GM13977 (cell line): ENCODE data around the gene UBAC1.
A peak's percentile ranks its signal among the peaks of the same experiment; 100 is the strongest.

Experiments
- DNase-seq: peaks from one replicate; pipeline ENCODE4 v3.0.0; 2012; ENCODE audit warnings: low spot score
- in situ Hi-C: fragments of 300-500 bp; cut with MboI; formaldehyde crosslinking; loops from one replicate; pipeline ENCODE4 v1.12.0; 2022; ENCODE audit warnings: low sequenced_read_pairs, low pct_unique_long_range_greater_than_20kb, mixed read lengths, inconsistent platforms; ENCODE audit not compliant: unreplicated experiment
- TF ChIP-seq, protein P1 (sequence below): IDR thresholded peaks from 2 replicates; pipeline ENCODE4 v1.5.1; 2012; ENCODE audit warnings: mild to moderate bottlenecking, control low read depth; ENCODE audit not compliant: insufficient read depth; ENCODE audit errors: extremely low read depth, missing control alignments

Gene UBAC1

GRCh38 chr9:135990468-135991429 is 29.6 kb upstream of the UBAC1 start:
- DNase-seq: peak; percentile 78
- TF ChIP-seq, protein P1, sequence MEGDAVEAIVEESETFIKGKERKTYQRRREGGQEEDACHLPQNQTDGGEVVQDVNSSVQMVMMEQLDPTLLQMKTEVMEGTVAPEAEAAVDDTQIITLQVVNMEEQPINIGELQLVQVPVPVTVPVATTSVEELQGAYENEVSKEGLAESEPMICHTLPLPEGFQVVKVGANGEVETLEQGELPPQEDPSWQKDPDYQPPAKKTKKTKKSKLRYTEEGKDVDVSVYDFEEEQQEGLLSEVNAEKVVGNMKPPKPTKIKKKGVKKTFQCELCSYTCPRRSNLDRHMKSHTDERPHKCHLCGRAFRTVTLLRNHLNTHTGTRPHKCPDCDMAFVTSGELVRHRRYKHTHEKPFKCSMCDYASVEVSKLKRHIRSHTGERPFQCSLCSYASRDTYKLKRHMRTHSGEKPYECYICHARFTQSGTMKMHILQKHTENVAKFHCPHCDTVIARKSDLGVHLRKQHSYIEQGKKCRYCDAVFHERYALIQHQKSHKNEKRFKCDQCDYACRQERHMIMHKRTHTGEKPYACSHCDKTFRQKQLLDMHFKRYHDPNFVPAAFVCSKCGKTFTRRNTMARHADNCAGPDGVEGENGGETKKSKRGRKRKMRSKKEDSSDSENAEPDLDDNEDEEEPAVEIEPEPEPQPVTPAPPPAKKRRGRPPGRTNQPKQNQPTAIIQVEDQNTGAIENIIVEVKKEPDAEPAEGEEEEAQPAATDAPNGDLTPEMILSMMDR: no peak
- in situ Hi-C loops: no loop called here

- TF ChIP-seq, protein P1: no peak
- in situ Hi-C loops: no loop called here
- no peak for DNase-seq
These were observed 28.7 kb upstream of the UBAC1 start for GRCh38 chr9:135989722-135990467.

DNA sequence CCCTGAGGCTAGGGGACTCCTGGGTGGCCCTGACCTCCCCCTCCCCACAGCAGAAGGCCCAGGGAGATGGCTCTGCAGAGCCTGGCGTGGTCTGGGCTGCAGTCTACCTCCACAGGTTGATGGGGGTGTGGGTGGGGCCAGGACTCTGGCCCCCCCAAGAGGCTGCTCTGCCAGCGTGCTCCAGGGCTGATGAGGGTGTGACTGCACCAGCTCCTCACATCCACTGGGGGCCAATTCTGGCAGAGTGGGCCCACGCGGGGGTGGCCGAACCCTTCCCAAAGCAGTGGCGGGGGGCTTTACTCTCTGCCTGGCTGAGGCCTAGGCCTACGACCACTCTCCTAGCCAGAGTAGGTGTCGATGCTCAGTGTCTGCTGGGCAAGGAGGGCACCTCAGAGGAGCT is 28.0 kb upstream of the UBAC1 start:
- in situ Hi-C loops: no loop called here
- no peak for DNase-seq
- TF ChIP-seq, protein P1: no peak

DNA sequence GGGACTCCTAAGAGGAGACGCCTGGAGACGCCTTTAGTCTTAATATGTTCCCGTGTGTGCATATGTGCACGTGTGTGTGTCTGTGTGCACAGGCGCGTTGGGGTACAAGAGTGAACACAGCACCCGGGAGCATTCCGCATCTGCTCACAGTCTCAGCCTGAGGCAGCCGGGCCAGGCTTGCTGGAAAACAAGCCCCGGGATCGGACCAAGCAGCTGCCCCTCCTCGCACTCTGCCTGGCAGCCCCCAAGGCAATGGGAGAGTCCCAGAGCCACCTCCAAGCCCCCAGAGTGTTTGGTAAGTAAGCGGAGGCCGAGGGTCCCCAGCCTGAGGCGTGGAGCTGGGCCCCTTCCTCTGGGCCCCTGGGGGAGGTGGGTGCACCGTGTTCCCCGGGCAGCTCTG is 27.3 kb upstream of the UBAC1 start:
- no peak for DNase-seq
- TF ChIP-seq, protein P1: no peak
- in situ Hi-C loops: no loop called here

- in situ Hi-C loops: no loop called here
- no peak for DNase-seq
- TF ChIP-seq, protein P1: no peak
These were observed 26.7 kb upstream of the UBAC1 start for GRCh38 chr9:135987838-135988404.

DNA sequence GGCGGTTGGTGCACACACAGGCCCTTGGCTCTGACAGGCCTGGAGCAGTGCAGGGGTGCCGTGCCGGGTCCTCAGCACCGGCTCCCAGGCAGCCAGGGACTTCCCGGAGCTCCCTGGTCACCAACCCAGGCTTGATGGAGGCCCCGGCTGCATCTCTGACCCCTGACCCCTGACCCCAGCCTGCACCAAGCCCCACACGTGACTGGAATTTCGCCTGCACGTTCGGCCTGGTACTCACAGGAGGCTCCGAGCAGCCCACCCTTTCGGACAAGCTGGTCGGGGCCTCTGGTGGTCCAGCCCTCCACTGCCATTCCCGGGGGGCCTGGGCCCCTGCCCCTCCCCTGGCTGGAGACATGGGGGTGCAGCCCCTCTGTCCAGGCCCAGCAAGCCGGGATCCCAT is 25.4 kb upstream of the UBAC1 start:
- TF ChIP-seq, protein P1: no peak
- DNase-seq: no peak
- in situ Hi-C loops: no loop called here
